Stimulated activated CD8-positive, alpha-beta memory T cell treated with anti-CD3 and anti-CD28 coated beads, Interleukin-7, amount 100 ng/mL, for 1 hour (primary cell): ENCODE measurements around the gene REXO1.

Experiments
- DNase-seq, 2 donors: peaks; one replicate each; pipeline ENCODE4 v3.0.0-alpha.2; 2020; ENCODE audit warnings: low read depth in 2 of 2

The REXO1 gene

DNA sequence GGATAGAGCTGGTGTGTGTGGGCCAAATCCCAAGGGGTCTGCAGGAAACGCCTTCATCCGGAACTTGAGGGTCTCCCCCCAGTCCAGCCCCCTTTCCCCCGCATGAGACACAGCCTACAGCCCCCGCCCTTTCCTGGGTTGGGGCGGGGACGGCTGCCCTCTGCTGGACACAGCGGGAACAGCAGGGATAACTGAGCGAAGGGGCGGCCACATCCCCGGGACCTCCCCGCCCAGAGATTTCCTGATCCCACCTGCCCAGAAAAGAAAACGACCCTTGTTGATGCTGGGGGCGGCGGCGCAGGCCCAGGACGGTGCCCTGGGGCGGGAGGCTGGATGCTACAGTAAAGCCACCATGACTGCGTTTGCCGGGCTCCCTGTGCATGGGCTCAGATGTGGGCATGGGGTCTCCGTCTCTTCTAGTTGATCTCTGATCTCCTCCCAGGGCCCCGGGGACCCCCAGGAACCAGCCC is 80.8 kb downstream of the REXO1 start:
- DNase-seq, result peak; percentile 36 to 51

DNA sequence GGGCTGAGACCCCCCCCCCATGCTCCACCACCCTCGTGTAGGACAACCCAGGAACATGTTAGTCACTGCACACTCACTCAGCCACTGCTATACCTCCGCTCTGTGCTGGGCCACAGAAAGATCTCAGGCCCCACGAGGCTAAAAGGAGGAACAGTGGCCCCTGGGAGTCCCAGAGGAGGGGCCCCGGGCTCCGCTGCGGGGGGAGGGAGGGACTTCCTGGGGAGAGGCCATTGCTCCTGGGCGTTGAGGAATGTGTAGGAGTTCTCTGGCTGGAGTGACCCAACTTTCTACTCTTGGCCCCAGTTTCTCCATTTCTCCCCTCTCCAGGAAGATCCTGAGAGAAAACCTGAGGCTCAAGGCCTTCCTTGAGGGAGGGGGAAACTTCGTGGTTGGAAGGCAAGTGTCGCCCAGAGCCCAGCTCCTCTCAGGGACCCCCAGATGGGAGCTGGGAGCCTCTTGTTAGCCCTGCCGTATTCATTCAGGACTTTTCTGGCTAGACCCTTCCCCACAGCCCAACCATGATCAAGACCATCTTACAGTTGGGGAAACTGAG is 81.4 kb downstream of the REXO1 start:
- DNase-seq, result no peak

DNA sequence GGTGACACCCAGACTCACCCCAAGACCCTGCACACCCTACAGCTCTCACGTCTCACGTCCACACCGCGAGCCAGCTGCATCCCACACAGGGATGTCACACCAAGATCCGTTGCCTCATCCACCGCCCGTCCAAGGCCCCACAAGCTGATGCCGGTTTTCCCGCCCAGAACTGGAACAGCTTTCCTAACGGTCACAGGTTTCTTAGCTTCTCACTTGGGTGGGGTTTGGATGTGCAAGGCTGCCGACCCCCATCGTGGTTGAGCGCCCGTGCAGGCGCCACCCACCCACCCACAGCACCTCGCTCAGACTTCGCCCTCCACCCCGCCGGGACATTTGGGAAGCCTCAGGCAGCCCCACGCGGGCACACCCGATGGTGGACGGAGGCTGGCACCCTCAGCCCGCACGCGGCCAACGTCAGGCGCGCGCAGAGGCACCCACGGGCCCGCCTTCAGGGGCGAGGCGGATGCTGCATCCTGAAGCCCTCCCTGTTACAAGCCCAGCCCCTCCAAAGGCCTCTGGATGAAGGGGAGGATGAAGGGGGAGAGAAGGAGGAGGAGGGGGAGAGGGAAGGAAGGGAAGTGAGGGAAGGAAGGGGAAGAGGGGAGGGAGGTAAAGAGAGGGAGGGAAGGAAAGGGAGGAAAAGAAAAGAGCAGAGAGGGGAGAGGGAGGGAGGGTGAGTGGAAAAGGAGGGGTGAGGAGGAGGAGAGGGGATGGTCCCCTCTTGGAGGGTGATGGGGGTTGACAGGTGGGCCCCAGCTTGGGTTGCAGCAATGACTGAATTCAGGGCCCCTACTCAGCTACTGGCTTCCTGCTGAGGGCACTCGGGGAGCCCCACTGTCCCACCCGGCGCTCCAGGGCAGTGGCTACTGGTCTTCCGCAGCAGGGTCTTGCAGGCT is 82.1 kb downstream of the REXO1 start:
- DNase-seq, result no peak
